ENCODE data around the gene EEF1AKMT1.

DNA sequence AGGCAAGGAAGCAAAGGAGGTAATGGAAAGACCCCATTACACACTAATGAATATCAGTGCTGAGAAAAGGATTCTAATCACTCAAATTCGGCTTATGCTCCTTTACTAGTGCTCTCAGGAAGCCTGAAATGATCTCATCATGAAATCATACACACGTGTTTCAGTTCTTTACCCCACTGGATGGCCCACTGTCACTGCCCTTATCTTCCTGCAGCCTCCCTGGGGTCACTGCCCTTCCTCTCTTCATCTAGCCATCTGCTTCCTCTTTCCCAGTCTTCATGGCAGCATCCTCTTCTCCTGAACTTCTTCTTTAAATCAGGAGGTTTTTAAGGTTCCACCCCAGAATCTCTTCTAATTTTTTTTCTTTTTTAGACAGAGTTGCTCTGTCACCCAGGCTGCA is 27.9 kb upstream of the EEF1AKMT1 start:
- TF ChIP-seq TAF1 (conservative IDR thresholded peaks at IDR 0.05), result no peak
- TF ChIP-seq, protein P1, sequence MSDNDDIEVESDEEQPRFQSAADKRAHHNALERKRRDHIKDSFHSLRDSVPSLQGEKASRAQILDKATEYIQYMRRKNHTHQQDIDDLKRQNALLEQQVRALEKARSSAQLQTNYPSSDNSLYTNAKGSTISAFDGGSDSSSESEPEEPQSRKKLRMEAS (IDR thresholded peaks at IDR 0.05), result no peak
- TF ChIP-seq CTCF (IDR thresholded peaks at IDR 0.05; ENCODE audit: low read depth, low read length, missing input control), result no peak
- no peak for TF ChIP-seq JUND (IDR thresholded peaks at IDR 0.05)
- no peak for TF ChIP-seq GABPA (IDR thresholded peaks at IDR 0.05 in 1 of 2, conservative IDR thresholded peaks at IDR 0.05 in 1 of 2)
- TF ChIP-seq SP1 (IDR thresholded peaks at IDR 0.05), result no peak
- no peak for TF ChIP-seq YY1 (IDR thresholded peaks at IDR 0.05)
- no peak for TF ChIP-seq FOXA1 (IDR thresholded peaks at IDR 0.05)
- no peak for TF ChIP-seq RAD21 (IDR thresholded peaks at IDR 0.05)
- TF ChIP-seq, protein P2, sequence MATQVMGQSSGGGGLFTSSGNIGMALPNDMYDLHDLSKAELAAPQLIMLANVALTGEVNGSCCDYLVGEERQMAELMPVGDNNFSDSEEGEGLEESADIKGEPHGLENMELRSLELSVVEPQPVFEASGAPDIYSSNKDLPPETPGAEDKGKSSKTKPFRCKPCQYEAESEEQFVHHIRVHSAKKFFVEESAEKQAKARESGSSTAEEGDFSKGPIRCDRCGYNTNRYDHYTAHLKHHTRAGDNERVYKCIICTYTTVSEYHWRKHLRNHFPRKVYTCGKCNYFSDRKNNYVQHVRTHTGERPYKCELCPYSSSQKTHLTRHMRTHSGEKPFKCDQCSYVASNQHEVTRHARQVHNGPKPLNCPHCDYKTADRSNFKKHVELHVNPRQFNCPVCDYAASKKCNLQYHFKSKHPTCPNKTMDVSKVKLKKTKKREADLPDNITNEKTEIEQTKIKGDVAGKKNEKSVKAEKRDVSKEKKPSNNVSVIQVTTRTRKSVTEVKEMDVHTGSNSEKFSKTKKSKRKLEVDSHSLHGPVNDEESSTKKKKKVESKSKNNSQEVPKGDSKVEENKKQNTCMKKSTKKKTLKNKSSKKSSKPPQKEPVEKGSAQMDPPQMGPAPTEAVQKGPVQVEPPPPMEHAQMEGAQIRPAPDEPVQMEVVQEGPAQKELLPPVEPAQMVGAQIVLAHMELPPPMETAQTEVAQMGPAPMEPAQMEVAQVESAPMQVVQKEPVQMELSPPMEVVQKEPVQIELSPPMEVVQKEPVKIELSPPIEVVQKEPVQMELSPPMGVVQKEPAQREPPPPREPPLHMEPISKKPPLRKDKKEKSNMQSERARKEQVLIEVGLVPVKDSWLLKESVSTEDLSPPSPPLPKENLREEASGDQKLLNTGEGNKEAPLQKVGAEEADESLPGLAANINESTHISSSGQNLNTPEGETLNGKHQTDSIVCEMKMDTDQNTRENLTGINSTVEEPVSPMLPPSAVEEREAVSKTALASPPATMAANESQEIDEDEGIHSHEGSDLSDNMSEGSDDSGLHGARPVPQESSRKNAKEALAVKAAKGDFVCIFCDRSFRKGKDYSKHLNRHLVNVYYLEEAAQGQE (IDR thresholded peaks at IDR 0.05), result no peak
- TF ChIP-seq RXRA (IDR thresholded peaks at IDR 0.05), result no peak
- TF ChIP-seq, protein P3, sequence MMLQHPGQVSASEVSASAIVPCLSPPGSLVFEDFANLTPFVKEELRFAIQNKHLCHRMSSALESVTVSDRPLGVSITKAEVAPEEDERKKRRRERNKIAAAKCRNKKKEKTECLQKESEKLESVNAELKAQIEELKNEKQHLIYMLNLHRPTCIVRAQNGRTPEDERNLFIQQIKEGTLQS (IDR thresholded peaks at IDR 0.05), result no peak

Measured in liver (tissue), 3 donors.